Omental fat pad (tissue), 4 donors: ENCODE results near the gene TICRR. TPM values are rescaled to one million over a fixed set of nuclear protein-coding genes. Genes with fewer than 3 reads are reported as not detected.

ENCODE experiments used
- ATAC-seq: fragments of 150-250 bp; one replicate; pipeline ENCODE4 v1.9.1; 2016; ENCODE audit warnings: mild to moderate bottlenecking, moderate library complexity; ENCODE audit not compliant: low FRiP score
- DNase-seq: peaks from one replicate; pipeline ENCODE4 v3.0.0-alpha.2; 2019; ENCODE audit warnings: low spot score
- CTCF ChIP-seq, 3 donors: fragments of 450-650 bp; IDR thresholded peaks; one replicate each; pipeline ENCODE4 v1.5.1; 2016 to 2017; ENCODE audit warnings: antibody characterized with exemption in 3 of 3, mild to moderate bottlenecking in 3 of 3, moderate library complexity in 2 of 3
- total RNA-seq, 4 donors: library from RNA; depleted of rRNA; stranded (reverse); fragments of >200 nt; gene quantifications; one replicate each; pipeline ENCODE4 v1.1.0, GENCODE V29; 2016

The TICRR gene
- total RNA-seq, 4 donors from 2014 or later: 0.09 to 0.79 (median 0.36) TPM; not detected in 1

- ATAC-seq: no peak
- no peak for TF ChIP-seq CTCF (IDR thresholded peaks at IDR 0.05)
- DNase-seq: no peak
Observed at GRCh38 chr15:89659295-89659694, 84.0 kb downstream of the TICRR start.

DNA sequence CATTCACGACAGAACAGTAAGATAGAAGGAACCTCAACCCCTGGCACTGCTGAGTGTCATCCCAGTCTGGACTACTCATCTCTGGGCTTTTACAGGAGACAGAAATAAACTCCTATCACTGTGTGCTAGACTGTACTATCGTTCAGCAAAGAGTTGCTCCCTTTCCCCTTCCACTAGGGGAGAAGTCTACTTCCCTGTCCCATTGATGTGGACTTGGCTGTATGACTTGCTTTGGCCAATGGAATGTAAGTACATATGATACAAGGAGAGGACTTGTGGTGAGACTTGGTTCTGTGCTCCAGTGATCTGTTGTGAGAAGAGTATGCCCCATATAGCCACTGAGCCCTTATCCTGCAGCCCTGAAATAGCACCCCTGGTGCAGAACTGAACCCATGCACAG is 85.3 kb downstream of the TICRR start:
- no peak for TF ChIP-seq CTCF (IDR thresholded peaks at IDR 0.05)
- ATAC-seq: no peak
- DNase-seq: no peak

DNA sequence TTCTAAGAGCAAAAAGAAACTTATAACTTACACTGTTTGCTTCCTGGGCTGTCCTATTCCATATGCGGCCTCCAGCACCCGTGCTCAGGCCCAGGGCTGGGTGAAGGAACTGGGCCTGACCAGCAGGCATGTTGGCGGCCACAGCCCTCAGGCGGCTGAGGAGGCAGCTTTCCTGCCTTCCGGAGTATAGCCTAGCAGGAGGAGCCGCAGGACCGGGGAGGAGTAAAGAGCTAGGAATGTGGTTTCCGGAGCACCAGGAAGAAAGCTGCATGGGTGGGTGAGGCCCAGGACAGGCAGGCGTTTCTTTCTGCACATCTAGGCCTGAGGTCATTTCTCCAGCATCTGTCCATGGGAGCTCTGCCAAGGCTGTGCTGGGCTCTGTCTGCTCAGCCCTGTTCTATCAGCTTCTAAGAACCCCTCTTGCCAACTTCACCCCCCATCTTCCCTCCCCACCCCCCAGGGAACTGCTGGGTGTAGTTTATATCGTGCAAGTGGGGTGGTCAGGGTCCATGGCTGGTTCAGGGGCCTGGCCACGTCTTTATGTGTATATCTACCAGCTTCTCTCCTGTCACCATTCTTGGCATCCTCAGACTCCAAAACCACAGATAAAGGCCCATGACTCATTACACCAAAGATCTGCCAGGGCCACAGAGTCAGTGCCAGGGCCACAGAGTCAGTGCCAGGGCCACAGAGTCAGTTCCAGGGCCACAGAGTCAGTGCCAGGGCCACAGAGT is 87.8 kb downstream of the TICRR start:
- ATAC-seq (peak; percentile 77), DNase-seq (no peak)
- TF ChIP-seq CTCF (IDR thresholded peaks at IDR 0.05): no peak

DNA sequence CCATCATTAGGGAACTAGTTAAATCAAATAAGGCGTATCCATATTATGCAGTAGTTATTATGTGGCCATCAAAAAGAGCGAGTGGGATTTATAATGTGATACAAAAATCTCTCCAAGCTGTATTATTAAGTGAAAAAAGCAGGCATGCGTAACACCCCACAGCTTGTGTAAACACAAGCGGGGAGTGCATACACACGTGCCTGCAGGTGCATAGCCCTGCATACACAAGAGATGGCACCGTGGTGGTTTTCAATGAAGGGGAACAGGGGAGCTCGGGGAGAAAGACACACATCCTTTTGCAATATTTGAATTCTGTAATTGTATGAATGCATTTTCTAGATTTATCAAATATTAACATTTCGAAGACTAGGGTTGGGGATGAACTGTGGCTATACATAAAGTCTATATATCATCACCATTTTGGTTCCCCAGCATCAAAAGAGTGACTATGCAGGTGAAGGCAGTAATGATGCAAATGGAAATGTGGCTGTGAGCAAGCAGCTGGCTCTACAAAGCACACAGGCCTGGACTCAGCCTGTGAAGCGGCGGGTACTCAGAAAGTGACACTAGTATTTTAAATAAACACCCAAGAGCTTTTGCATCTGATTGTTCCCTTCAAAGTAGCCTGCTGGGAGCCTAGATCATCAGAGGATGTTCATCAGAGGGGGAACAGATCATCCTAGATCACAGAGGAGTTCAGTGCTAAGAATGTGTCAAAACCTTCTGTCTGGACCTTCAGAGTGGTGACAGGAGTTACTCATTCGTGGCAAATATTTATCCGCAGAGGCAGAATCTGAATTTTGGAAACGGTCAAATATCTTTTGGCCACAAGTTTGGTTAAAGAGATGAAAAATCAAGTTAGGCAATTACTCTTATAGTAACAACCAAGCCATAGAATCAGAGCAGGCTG is 89.4 kb downstream of the TICRR start:
- DNase-seq (no peak), ATAC-seq (no peak)
- TF ChIP-seq CTCF (IDR thresholded peaks at IDR 0.05): no peak

DNA sequence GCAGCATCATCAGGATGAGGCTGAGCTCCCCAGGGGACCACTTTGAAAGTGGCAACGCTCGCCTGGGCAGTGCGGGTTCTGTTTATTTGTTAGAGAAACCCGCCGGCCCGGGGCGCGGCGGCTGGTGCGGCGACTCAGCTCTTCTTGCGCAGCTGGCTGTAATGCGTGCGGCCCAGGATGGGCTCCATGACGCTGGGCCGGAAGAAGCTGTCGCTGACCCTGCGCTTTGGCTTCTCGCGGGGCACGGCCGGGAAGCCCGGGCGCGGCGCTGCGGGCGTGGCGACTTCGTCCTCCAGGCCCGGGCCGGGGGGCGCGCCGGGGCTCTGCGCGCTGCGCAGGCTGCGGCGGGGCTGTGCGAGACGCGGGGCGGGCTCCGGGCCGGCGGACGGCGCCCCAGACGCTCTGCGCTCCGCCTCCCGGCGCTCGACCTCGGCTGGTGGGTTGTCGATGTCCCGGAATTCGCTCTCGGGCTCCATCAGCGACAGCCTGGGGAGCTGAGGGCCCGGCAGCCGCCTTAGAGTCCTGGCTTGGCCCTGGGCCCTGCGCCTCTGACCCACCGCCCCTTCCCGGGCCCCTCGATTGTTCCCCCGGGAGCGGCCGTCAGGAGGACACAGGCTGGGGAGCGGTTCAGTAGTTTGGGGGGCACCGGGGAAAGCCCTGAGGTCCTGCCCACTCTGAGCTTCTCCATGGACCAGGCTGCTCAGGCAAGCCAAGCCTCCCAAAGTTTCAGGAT is 90.3 kb downstream of the TICRR start:
- DNase-seq (no peak), ATAC-seq (peak; percentile 60)
- TF ChIP-seq CTCF (IDR thresholded peaks at IDR 0.05): no peak

DNA sequence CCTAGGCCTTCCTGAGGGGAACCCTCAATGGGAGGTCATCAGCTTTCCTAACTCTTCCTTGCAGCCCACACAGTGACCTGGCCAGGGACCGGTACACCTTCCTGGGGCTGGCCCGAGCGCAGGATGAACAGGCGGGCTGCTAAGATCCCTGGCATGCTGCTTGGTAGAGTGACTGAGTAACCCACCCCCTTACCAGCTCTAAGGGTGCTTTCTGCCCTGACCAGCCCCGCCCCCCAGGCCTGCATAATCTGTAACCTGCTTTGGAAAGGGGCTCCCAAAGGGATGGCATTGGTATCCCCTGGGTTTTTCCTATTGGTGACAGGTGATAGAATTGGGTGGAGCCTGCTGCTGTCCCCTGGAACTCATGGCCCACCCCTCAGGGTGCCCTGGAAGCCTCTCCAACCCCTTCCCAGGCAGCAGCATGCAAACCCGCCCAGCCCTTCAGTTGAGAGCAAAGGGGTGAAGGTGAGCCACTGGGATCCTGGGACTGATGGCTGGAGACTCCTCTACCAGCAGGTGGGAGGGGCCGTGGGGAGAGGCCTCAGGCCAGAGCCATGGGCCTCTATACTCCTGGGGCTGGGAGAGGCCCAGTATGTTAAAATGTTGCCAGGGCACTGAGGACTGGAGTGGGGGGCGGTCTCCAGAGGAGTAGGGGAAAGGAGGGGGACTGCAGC is 91.1 kb downstream of the TICRR start:
- no peak for TF ChIP-seq CTCF (IDR thresholded peaks at IDR 0.05)
- DNase-seq: no peak
- no peak for ATAC-seq
